ENCODE data around the gene GSTM4. TPM values are rescaled to one million over a fixed set of nuclear protein-coding genes. Genes with fewer than 3 reads are reported as not detected.

The GSTM4 gene
- total RNA-seq, 4 donors from 2014 or later, result 33.1 to 43.1 (median 39.1) TPM

Other genes starting within 250 kb of the GSTM4 start
- 10 to 100 TPM; 15.8 to 29.8 (median 27.4) TPM for gene PSMA5, start 229.7 kb upstream of the GSTM4 start, total RNA-seq
- 1 to 10 TPM; 2.7 to 8.0 (median 4.6) TPM for gene SYPL2, start 189.6 kb upstream of the GSTM4 start, total RNA-seq
- gene ATXN7L2, start 172.2 kb upstream of the GSTM4 start, total RNA-seq, result 1 to 10 TPM; 2.2 to 3.3 (median 2.7) TPM
- 10 to 100 TPM in 2 of 4 donors, 1 to 10 TPM in 2; 6.2 to 16.4 (median 8.2) TPM for gene CYB561D1, start 162.0 kb upstream of the GSTM4 start, total RNA-seq
- 10 to 100 TPM in 2 of 4 donors, 1 to 10 TPM in 2; 8.4 to 23.7 (median 14.0) TPM for gene AMIGO1, start 146.4 kb upstream of the GSTM4 start, total RNA-seq
- not detected for gene GPR61, start 116.2 kb upstream of the GSTM4 start, total RNA-seq
- gene GNAI3, start 107.5 kb upstream of the GSTM4 start, total RNA-seq, result 1 to 10 TPM; 5.9 to 7.2 (median 6.6) TPM
- gene GNAT2, start 36.5 kb upstream of the GSTM4 start, total RNA-seq, result under 1 TPM in 1 of 4 donors, not detected in 3; 0.33 TPM
- 10 to 100 TPM; 23.7 to 38.8 (median 33.2) TPM for gene AMPD2, start 36.3 kb upstream of the GSTM4 start, total RNA-seq
- 10 to 100 TPM; 19.9 to 59.0 (median 39.3) TPM for gene GSTM2, start 12.0 kb downstream of the GSTM4 start, total RNA-seq
- 10 to 100 TPM in 1 of 4 donors, not detected in 3; 23.1 TPM for gene GSTM1, start 31.7 kb downstream of the GSTM4 start, total RNA-seq
- gene GSTM5, start 56.2 kb downstream of the GSTM4 start, total RNA-seq, result 1 to 10 TPM; 4.2 to 7.6 (median 6.0) TPM
- 100 to 1,000 TPM in 1 of 4 donors, 10 to 100 TPM in 3; 64.6 to 111 (median 76.9) TPM for gene GSTM3, start 84.9 kb downstream of the GSTM4 start, total RNA-seq
- under 1 TPM in 1 of 4 donors, not detected in 3; 0.52 TPM for gene EPS8L3, start 107.8 kb downstream of the GSTM4 start, total RNA-seq